A549 (cell line): Measurements from ENCODE around the gene ERAP2.

Source experiments
- CBX2 ChIP-seq: fragments of 200-600 bp; sonication (generic); IDR thresholded peaks from 2 replicates; pipeline ENCODE4 v1.6.1; 2016; ENCODE audit warnings: low read depth, mild to moderate bottlenecking, borderline replicate concordance
- CHD2 ChIP-seq: fragments of 150-350 bp; IDR thresholded peaks from 2 replicates; pipeline ENCODE4 v1.6.1; 2014; ENCODE audit warnings: low read length; ENCODE audit not compliant: partially characterized antibody
- CTCF ChIP-seq: fragments of >200 bp; sonication (Bioruptor Twin); formaldehyde crosslinking; IDR thresholded peaks from 3 replicates; pipeline ENCODE4 v1.5.1; 2016
- SMC3 ChIP-seq: fragments of >200 bp; sonication (Bioruptor Twin); formaldehyde crosslinking; IDR thresholded peaks from 3 replicates; pipeline ENCODE4 v1.6.1; 2018; ENCODE audit warnings: inconsistent platforms

- TF ChIP-seq CTCF (no peak), SMC3 (no peak), CBX2 (no peak), CHD2 (no peak)
Observed at GRCh38 chr5:96836817-96837216, 39.5 kb upstream of the ERAP2 start.
